Omental fat pad (tissue), 4 donors: ENCODE results near the gene NOX5. TPM values are rescaled to one million over a fixed set of nuclear protein-coding genes. Genes with fewer than 3 reads are reported as not detected.

Source experiments
- ATAC-seq: fragments of 150-250 bp; one replicate; pipeline ENCODE4 v1.9.1; 2016; ENCODE audit warnings: mild to moderate bottlenecking, moderate library complexity; ENCODE audit not compliant: low FRiP score
- DNase-seq: peaks from one replicate; pipeline ENCODE4 v3.0.0-alpha.2; 2019; ENCODE audit warnings: low spot score
- total RNA-seq, 4 donors: library from RNA; depleted of rRNA; stranded (reverse); fragments of >200 nt; gene quantifications; one replicate each; pipeline ENCODE4 v1.1.0, GENCODE V29; 2016
- TF ChIP-seq, protein P1 (sequence below), 3 donors: fragments of 450-650 bp; IDR thresholded peaks; one replicate each; pipeline ENCODE4 v1.5.1; 2016 to 2017; ENCODE audit warnings: antibody characterized with exemption in 3 of 3, mild to moderate bottlenecking in 3 of 3, moderate library complexity in 2 of 3

Gene NOX5
- total RNA-seq, 4 donors from 2014 or later = 0.28 to 0.56 (median 0.42) TPM

DNA sequence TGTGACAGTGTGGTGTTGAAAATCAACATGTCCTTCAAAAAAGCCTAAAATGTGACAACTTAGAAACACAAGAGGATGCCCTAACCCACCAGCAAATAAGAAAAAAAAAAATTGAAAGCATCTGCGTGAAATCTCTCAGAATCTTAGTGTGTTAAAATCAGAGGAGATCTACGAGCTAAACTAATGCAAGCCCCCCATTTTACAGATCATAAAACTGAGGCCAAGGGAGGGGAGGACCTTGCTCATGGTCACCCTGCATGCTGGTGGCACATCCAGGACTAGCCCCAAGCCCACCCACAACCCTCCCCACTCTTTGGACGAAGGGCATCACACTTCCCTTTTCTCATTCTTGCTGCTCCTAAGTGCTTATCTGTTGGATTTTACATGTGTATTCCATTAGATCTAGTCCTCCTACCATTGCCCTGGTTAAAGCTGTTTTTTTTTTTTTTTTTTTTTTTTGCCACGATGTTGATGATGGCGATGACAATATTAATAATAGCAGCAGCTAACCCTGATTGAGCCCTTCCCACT is 29.1 kb upstream of the NOX5 start:
- no peak for DNase-seq
- TF ChIP-seq, protein P1, sequence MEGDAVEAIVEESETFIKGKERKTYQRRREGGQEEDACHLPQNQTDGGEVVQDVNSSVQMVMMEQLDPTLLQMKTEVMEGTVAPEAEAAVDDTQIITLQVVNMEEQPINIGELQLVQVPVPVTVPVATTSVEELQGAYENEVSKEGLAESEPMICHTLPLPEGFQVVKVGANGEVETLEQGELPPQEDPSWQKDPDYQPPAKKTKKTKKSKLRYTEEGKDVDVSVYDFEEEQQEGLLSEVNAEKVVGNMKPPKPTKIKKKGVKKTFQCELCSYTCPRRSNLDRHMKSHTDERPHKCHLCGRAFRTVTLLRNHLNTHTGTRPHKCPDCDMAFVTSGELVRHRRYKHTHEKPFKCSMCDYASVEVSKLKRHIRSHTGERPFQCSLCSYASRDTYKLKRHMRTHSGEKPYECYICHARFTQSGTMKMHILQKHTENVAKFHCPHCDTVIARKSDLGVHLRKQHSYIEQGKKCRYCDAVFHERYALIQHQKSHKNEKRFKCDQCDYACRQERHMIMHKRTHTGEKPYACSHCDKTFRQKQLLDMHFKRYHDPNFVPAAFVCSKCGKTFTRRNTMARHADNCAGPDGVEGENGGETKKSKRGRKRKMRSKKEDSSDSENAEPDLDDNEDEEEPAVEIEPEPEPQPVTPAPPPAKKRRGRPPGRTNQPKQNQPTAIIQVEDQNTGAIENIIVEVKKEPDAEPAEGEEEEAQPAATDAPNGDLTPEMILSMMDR (IDR thresholded peaks at IDR 0.05) = no peak

DNA sequence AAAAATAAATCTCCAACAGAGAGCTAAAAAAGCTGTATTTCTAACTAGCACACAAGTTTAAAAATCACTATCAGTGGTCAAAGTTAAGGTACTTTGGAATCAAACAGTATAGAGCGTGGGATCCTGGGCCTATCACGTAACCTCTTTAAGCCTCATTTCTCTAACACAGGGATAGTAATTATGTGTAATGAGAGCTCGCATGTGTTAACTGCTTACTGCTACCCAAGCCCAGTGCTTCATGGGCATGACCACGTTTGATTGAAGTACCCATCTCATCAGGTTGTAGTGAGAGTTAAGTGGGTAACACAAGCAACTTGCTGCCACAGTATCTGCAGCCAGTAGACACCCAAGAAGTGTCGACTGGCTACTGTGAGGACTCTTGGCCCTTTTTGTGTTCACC is 28.2 kb upstream of the NOX5 start:
- TF ChIP-seq, protein P1 (IDR thresholded peaks at IDR 0.05) = no peak
- DNase-seq (no peak), ATAC-seq (no peak)

More for the DNA sequence above, 29.1 kb upstream of the NOX5 start:
- no peak for ATAC-seq

DNA sequence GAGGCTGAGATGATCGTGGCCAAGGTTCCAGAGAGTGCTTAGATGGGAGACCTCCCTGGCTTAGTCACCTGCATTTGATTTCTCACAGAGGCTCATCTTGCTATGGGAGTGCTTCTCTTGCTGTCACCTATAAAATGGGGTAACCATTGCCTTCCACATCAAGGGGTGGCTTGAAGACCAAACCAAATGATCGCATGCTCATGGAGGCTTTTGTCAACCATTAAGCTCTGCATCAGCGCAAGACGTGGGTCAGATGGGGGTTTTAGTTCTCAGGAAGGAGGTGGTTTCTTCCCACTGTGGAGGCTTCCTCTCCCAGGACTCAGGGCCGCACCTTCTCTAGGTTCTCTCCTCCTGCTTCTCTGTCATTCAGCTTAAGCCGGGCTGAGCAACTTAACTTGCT is 27.4 kb upstream of the NOX5 start:
- no peak for ATAC-seq
- TF ChIP-seq, protein P1 (IDR thresholded peaks at IDR 0.05) = no peak
- no peak for DNase-seq

DNA sequence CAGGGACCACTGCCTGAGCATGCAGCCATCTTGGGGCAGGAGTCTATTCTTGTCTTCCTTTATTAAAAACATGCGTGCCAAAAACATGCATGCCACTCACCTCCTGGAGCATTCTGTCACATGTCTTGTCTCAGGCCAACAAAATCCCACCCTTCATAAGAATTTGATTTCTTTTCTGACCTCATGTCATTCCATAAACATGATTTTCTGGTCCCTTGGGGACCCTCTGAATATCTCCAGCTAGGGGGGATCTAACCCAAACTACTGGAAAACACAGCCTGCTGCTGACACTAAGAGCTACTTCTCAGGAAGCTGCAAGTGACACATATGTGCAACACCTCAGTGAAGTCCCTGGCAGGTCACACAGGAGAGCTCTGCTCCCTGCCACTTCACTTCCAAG is 26.8 kb upstream of the NOX5 start:
- no peak for ATAC-seq
- TF ChIP-seq, protein P1 (IDR thresholded peaks at IDR 0.05) = no peak
- no peak for DNase-seq

DNA sequence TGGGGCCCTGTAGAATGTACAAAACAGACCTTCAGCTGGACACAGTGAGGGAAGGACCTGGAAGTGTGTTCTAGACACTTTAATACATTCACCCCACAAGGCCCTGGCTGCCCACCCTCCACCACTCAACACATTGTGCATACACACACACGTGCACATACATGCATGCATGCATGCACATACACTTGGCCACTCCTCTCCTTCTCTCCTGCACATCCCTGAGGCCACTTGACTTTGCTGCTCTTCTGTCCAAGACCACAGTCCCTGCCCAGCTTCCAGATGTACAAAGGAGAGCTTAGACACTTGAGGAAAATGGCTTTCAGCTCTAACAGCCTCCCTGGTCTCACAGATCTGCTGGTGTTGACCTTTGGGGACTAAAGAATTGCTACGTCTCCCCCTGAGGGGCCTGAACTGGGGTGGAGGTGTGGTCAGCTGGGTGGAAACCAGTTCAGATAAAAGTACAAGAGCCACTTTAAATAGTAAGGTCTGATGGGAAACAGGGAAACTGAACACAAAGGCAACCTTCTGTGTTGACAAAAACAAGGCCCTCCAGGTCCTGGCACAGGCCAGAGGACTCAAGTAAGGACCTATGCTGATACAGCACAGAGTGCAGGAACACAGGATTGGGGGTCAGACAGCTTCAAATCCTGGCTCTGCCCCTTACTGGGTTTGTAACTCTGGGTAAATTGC is 24.8 kb upstream of the NOX5 start:
- ATAC-seq (no peak), DNase-seq (no peak)
- TF ChIP-seq, protein P1 (IDR thresholded peaks at IDR 0.05) = no peak

DNA sequence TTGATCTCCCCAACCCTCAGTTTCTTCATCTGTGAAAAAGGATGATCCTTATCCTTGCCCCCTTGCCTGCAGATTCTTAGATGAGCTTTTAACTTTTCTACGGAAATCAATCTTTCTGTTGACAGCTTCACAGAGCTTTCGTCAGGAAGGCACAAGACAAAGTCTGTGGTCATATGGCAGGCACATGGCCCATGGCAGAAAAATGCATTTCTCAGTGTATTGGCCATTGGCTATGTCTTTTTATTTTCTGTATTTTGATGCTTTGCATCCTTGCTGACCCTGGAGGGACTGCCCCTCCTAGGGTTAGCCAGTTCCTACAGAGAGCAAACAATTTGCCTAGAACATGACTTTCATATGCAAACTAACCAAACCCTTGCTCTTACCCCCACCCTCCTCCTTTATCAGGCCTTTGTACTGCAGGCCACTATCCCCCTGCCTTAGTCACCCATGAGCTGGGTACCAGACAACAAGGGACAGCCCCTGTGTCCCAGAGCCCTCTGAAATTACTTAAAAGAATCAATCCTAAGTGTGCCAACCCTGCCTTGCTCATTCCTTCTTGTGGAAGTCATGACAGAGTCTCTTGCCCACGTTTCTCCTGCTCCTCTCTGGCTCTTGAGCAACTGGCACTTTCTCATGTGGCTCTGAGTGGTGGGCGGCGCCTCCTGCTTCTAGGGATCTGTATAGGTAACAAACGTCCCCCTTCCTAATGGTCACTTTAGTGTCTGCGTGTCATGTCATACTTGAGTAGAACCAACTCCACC is 24.1 kb upstream of the NOX5 start:
- DNase-seq (no peak), ATAC-seq (no peak)
- TF ChIP-seq, protein P1 (IDR thresholded peaks at IDR 0.05) = no peak
